Loucy (cell line): ENCODE results near the gene CNTN2.

Experiments
- EZH2phosphoT487 ChIP-seq: fragments of 200-600 bp; IDR thresholded peaks from 2 replicates; pipeline ENCODE4 v1.6.1; 2018; ENCODE audit warnings: antibody characterized with exemption, mild to moderate bottlenecking, moderate library complexity, borderline replicate concordance
- TF ChIP-seq, protein P1 (sequence below): fragments of 200-600 bp; sonication (generic); conservative IDR thresholded peaks from 2 replicates; pipeline ENCODE4 v1.5.1; 2014; ENCODE audit warnings: mild to moderate bottlenecking, antibody characterized with exemption, low read length

DNA sequence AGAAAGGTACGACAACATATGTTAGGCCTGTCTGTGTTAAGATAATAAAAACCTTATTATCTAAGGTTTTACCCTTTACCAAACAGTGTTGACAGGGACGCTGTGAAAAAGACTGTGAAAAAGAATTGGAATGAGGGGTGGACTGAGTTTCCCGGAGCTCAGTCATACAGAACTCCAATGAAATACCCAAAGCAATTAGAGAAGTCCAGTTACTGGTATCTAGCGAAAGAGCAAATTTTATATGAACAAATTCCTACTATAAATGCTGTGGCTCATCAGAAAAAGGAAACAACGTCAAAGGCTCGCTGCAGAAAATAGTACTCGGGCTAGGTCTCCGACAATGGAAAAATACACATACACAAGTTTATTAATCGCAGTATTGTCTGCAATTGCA, 79.5 kb downstream of the CNTN2 start:
- TF ChIP-seq, protein P1, sequence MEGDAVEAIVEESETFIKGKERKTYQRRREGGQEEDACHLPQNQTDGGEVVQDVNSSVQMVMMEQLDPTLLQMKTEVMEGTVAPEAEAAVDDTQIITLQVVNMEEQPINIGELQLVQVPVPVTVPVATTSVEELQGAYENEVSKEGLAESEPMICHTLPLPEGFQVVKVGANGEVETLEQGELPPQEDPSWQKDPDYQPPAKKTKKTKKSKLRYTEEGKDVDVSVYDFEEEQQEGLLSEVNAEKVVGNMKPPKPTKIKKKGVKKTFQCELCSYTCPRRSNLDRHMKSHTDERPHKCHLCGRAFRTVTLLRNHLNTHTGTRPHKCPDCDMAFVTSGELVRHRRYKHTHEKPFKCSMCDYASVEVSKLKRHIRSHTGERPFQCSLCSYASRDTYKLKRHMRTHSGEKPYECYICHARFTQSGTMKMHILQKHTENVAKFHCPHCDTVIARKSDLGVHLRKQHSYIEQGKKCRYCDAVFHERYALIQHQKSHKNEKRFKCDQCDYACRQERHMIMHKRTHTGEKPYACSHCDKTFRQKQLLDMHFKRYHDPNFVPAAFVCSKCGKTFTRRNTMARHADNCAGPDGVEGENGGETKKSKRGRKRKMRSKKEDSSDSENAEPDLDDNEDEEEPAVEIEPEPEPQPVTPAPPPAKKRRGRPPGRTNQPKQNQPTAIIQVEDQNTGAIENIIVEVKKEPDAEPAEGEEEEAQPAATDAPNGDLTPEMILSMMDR, result peak; percentile 30; the same call in 1 of the 2 replicates
- TF ChIP-seq EZH2phosphoT487, result no peak
